Effector CD4-positive, alpha-beta T cell (primary cell): ENCODE measurements around the gene MVK.

Experiments used
- DNase-seq: peaks from one replicate; pipeline ENCODE4 v3.0.0-alpha.2; 2020

Gene MVK

GRCh38 chr12:109611223-109611622 lies 37.6 kb downstream of the MVK start:
- no peak for DNase-seq

GRCh38 chr12:109612003-109612402 lies 38.4 kb downstream of the MVK start:
- DNase-seq = no peak

DNA sequence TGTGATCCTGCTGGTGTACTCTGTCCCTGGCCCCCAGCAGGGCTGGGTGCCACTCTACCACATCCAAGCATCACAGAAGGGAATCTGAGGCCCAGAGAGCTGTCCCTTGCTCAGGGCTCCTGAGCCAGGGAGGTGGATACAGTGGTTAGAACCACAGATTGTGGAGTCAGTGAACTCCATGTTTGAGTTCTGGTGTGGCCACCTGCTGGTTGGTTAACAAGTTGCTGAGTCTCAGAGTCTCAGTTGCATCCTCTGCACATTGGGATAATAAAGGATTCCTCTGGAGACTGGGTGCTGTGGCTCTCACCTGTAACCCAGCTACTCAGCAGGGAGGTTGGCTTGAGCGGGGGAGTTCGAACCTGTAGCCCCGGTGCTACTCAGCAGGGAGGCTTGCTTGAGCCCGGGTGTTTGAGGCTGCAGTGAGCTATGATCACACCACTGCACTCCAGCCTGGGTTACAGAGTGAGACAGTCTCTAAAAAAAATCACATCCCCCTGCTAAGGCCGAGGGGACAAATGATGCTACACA lies 39.4 kb downstream of the MVK start:
- DNase-seq = no peak

DNA sequence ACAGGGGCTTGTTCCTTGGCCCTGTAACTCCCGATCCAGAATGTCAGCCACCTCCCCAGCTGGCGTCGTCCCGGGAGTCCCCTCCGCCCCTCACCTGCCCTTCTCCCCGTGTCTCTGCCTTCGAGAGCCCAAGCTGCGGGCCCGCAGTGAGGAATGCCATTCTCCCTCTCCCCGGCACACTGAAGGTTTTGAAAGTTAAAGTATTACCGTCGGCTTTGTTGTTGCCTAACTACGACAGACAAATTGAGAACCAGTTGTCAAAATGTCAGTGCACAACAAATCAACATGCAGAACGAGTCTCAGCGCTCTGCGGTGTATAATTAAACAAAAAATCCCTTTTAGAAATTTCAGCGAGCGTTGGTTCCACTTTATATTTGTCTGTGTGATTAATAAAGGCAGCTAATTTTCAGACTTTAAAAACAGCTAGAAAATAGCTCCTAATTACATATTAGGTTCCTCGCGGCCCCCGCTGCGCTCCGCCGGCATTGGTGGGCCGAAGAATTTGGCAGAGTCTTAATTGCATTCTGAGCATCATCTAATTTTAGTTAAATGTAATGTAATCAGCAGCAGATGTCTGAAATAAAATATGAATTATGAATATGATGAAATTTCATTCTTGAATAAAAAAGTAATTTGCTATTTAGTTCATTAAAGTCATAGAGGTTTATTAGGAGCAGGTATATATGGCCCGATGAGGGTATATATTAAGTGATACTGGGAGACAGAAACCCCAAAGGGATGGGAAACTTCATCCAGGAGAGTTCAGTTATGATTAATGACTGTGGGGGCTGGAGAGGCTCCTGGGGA lies 40.3 kb downstream of the MVK start:
- no peak for DNase-seq

DNA sequence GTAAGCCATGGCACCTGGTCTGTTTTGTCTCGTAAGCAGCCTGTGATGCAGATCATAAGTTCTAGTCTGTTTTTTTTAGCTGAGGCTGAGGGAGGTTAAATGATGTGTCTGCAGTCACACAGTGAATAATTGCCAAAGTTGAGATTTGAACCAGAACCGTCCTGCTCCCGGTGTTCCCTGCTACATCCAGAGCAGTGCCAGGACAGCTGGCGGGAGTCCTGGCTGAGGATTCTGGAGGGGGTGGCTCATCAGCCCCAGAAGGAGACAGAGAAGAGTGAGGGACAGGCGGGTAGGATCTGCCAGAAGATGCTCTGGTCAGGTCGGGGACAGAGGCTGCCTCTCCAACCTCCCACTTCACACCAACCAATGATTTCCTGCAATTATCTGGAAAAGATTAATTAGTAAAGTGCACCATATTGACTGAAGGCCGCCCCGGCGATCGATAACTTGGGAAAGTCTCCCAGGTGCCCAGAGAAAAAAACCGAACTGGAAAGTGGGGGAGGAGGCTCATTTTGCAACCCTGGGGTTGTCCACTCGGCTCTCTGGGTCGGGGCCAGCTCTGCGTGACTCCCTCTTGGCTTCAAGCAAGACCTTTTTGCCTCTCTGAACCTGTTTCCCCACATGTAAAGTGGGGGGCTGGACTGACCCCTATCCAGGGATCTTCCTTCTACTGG lies 42.1 kb downstream of the MVK start:
- no peak for DNase-seq

- no peak for DNase-seq
Observed at GRCh38 chr12:109617491-109617890, 43.9 kb downstream of the MVK start.

DNA sequence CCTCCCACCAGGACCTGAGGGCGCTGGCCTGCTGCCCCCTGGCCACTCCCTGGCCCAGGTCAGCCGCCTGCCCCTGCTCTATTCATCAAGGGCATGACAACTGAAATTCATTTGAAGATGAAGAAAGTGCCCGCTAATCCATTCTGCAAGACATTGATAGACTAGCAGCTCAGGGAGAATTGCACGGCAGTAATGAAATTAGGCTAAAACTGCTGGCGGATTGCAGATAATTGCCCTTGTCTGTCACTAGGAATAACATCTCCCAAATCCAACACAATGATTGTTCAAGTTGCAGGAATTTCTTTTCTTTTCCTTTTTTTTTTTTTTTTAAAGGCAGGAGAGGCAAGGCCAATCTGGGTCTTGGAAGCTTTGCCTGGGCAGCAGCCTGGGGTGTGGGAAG lies 44.5 kb downstream of the MVK start:
- no peak for DNase-seq

DNA sequence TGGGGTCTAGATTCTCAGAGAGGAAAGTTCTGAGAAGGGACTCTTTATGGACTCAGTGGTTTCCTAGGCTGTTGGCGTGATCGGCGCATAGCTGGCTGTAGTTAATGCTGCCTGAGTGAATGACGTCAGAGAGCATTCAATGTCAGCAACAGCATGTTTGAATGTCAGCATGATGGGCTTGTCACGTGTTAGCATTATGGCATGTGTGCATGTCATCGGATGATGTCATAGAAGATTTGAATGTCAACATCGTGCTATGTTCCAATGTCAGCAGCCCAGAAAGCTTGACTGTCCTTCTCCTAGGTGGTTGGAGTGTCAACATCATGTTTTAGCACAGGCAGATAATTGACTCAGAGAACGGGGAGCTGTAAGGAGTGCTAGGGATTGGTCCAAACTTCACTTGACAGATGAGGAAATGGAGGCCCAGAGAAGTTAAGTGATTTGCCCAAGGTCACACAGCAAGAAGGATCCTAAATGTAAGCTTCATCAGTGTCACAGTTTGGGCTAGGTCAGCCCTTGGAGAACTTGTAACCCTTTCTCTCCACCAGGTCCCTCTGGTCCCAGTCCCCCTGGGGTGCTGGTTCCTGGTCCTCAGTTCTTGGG lies 45.5 kb downstream of the MVK start:
- no peak for DNase-seq

GRCh38 chr12:109621211-109621694 lies 47.7 kb downstream of the MVK start:
- DNase-seq = no peak

GRCh38 chr12:109621901-109622364 lies 48.3 kb downstream of the MVK start:
- no peak for DNase-seq

DNA sequence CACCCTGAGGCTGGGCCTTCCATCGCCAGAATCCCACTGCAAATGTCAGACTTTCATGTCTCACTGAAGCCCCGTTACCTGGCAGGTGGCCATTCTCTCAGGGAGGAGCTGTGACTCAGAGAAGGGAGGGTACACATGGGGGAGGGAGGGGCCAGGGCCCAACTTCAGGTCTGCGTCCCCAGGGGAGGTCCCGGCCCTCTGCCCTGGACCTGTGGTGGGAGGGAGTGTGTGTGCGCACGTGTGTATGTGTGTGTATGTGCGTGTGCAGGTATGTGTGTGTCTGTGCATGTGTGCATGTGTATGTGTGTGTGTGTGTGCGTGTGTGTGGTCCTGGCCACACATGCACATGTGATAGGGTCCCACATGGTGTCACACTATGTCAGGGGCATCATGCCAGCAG lies 50.9 kb downstream of the MVK start:
- no peak for DNase-seq

- DNase-seq = no peak
Observed at GRCh38 chr12:109625131-109625559, 51.6 kb downstream of the MVK start.

GRCh38 chr12:109625749-109626377 lies 52.3 kb downstream of the MVK start:
- DNase-seq = no peak

GRCh38 chr12:109626378-109627115 lies 53.0 kb downstream of the MVK start:
- DNase-seq = no peak

GRCh38 chr12:109627633-109628032 lies 54.0 kb downstream of the MVK start:
- DNase-seq = no peak

DNA sequence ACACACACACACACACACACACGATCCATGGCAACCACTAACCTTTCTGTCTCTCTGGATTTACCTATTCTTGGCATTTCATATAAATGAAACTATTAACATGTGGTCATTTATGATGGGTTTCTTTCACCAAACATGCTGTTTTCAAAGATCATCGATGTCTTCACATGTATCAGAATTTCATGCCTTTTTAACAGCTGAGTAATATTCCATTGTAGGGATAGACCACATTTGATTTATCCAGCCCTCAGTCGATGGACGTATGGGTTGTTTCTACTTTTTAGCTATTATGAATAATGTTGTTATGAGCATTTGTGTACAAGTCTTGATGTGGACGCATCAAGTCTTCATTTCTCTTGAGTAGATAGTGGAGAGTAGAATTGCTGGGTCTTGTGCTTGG lies 56.5 kb downstream of the MVK start:
- DNase-seq = no peak

DNA sequence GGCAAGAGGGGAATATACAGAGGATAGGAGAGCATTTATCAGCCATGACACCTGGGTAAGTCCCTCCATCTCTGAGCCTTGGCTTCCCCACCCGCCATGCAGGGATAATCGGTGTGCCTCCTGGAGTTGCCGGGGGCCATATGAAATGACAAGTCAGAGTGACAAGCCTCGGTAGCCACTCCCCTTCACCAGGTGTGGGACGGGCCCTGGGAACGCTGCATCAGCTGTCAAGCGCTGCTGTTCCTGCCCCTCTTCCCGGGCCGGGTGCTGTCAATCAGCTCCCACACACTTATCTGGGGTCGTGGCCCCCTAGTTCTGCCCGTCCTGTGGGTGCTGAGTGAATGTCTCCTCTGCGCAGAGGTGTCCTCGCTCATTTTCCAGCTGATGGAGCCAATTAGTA lies 57.2 kb downstream of the MVK start:
- no peak for DNase-seq

- no peak for DNase-seq
Observed at GRCh38 chr12:109631302-109631701, 57.7 kb downstream of the MVK start.

GRCh38 chr12:109631751-109632150 lies 58.2 kb downstream of the MVK start:
- DNase-seq = no peak

DNA sequence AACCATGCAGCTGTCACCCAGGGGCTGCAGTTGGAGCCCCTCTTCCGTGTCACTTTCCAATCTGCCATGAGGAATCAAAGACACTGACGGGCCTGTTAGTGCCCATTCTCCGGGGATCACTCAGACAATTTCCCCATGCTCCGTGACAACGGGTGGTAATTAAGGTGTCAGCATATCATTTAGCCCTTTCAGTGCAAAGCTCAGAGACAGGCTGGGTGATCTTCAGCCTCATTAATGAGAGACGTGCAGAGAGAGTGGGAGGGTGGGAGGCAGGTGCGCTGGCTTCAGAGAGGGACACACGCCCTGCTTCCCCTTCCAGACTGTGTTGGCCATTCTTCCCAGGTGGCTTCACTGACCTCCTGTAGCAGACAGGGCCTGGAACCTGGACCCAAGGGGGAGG lies 58.7 kb downstream of the MVK start:
- DNase-seq = no peak

DNA sequence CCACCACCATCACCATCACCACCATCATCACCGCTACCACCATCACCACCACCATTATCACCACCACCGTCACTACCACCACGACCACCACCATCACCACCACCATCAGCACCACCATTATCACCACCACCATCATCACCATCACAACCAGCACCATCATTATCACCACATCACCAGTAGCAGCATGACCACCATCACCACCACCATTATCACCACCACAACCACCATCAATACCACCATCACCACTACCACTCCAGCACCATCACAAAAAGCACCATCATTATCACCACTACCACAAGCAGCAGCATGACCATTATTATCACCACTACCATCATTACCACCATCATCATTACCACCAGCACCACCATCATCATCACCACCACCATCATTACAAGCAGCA lies 62.1 kb downstream of the MVK start:
- no peak for DNase-seq

GRCh38 chr12:109637348-109637747 lies 63.8 kb downstream of the MVK start:
- DNase-seq = no peak
